Upper lobe of left lung (tissue), 4 donors: Measurements from ENCODE around the gene PMF1.

Source experiments
- CTCF ChIP-seq, 6 experiments: fragments of 450-650 bp in 4 of 6; fragments of 200-600 bp in 2 of 6; sonication (generic) in 2 of 6; IDR thresholded peaks; one replicate each; pipeline ENCODE4 v1.5.1; 2016 to 2019; ENCODE audit warnings: antibody characterized with exemption in 6 of 6
- EP300 ChIP-seq, 4 donors: sonication (generic); formaldehyde crosslinking; IDR thresholded peaks; one replicate each; pipeline ENCODE4 v1.5.1; 2017; ENCODE audit warnings: antibody characterized with exemption in 4 of 4, control low read depth in 2 of 4

- no peak for TF ChIP-seq CTCF (IDR thresholded peaks at IDR 0.05)
- no peak for TF ChIP-seq EP300 (IDR thresholded peaks at IDR 0.05)
Observed at GRCh38 chr1:156249593-156249992, 36.8 kb downstream of the PMF1 start.
